HG03095 (cell line): ENCODE measurements around the gene ASGR2.
"Not testable (repeated sequence)": the region's sequence is repeated elsewhere in the genome, so short reads cannot be mapped to it uniquely, and the experiment has no call there.

Source experiments
- ATAC-seq: cut with Tn5 transposase; IDR thresholded peaks from one replicate; pipeline ENCODE4 v1.9.1; 2021; ENCODE audit warnings: moderate library complexity; ENCODE audit not compliant: unreplicated experiment

Gene ASGR2

DNA sequence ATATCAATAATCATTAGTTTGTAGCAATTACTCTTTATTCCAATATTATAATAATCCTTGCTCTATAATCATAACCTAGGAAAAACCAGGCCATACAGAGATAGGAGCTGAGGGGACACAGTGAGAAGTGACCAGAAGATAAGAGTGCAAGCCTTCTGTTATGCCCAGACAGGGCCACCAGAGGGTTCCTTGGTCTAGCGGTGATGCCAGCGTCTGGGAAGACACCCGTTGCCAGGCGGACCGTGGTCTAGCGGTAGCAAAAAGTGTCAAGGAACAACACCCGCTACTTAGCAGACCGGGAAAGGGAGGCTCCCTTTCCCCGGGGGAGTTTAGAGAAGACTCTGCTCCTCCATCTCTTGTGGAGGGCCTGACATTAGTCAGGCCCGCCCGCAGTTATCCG, 11.8 kb upstream of the ASGR2 start:
- not testable (repeated sequence) for ATAC-seq

- no peak for ATAC-seq
These were observed 10.3 kb upstream of the ASGR2 start for GRCh38 chr17:7124923-7125322.

DNA sequence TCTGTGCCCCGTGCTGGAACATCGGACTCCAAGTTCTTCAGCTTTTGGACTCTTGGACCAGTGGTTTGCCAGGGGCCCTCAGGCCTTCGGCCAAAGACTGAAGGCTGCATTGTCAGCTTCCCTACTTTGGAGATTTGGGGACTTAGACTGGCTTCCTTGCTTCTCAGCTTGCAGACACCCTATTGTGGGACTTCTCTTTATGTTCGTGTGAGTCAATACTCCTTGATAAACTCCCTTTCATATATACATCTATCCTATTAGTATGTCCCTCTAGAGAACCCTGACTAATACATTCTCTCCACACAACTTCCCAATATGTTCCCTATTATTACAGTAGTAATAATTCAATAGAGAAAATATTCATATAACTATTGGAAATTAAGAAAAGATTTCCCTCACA, 9.2 kb upstream of the ASGR2 start:
- ATAC-seq = no peak

GRCh38 chr17:7122381-7122780, 7.8 kb upstream of the ASGR2 start:
- no peak for ATAC-seq

GRCh38 chr17:7120635-7121034, 6.0 kb upstream of the ASGR2 start:
- not testable (repeated sequence) for ATAC-seq

- ATAC-seq = no peak
These were observed 5.5 kb upstream of the ASGR2 start for GRCh38 chr17:7120123-7120522.

DNA sequence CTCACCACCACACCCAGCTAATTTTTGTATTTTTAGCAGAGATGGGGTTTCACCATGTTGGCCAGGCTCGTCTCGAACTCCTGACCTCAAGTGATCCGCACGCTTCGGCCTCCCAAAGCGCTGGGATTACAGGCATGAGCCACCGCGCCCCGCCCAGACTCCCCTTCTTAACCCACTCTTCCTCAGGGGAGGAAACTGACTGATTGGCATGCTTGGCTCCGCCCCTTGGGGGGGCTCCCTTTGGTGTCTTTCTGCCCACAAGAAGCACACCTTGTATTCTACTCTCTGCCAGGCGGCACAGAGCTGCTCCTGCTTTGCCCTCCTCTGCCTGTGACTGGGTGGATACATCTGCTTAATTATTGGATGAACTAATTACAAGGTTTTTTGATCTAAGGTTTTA, 4.7 kb upstream of the ASGR2 start:
- no peak for ATAC-seq

- ATAC-seq = no peak
These were observed 423 bp upstream of the ASGR2 start for GRCh38 chr17:7114875-7115614.

DNA sequence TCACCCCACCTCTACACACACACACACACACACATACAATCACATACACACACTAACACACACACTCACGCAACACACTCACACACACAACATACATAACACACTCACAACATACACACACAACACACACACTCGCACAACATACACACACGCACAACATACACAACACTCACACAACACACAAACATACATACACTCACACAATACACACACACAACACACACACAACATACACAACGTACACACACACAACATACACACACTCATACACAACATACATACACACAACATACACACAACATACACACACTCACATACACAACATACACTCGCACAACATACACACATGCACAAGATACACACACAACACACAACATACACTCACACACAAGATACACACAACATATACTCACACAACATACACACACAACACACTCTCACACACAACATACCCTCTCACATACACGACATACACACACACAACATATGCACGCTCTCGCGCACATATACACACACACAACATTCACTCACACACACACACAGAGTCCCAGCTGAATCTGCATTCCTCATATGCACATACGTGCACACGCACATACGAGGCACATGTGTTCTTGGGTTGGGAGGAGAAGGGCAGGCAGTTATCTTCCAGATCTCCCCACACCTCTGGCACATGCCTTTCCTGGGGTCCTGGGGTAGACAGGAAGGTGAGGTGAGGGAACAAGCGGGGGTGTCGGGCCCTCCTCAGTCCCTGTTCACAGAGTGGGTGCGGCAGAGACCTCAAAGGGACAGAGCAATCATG, 1.1 kb downstream of the ASGR2 start:
- ATAC-seq = no peak

DNA sequence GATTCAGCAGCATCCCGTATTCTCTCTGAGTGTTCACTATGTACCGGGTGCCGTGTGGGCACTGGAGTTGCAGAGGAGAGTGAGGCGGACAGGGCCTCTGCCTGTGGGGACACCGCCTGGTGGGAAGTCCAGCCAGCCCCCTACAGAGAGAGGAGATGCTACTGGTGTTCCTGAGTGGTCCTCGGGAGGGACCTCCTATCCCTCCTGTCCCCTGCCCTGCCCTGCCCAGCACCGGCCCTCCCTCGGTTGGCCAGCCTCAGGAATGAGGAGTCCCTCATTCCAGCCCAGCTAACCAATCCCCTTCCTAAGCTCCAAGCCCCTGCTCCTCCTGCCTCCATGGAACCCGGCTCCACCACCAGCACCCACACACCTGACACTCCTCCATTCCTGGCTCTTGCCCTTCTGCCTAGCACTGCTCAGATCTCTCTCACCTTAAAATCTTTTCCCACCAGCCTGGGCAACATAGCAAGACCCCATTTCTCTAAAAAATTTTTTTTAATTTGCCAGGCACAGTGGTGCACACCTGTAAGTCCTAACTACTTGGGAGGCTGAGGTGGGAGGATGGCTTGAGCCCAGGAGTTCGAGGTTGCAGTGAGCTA, 2.0 kb downstream of the ASGR2 start:
- ATAC-seq = no peak

DNA sequence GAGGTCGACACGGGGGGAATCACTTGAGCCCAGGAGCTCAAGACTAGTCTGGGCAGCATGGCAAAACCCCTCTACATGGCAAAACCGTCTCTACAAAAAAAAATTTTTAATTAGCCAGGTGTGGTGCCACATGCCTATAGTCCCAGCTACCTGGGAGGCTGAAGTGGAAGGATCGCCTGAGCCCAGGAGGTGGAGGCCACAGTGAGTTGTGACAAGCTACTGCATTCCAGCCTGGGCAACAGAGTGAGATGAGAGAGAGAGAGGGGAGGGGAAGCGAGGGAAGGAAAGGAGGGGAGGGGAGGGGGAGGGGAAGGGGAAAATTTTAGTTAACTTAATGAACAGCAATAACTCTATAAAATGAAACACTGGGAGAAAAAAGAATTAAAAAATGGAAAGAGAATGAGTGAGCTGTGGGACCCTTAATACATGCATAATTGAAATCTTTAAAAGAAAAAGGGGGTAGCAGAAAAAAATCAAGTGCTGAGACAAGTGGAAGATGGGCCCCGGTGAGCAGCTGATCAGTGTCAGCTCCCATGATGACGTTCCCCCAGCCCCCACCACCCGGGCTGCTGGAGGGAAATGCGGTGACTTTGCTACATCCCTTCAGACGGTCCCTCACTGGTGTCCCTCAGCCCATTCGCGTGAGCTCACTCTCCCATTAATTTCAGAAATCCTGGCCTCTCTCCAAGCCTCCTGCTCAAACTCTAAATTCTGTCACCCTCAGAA, 2.7 kb downstream of the ASGR2 start:
- no peak for ATAC-seq

DNA sequence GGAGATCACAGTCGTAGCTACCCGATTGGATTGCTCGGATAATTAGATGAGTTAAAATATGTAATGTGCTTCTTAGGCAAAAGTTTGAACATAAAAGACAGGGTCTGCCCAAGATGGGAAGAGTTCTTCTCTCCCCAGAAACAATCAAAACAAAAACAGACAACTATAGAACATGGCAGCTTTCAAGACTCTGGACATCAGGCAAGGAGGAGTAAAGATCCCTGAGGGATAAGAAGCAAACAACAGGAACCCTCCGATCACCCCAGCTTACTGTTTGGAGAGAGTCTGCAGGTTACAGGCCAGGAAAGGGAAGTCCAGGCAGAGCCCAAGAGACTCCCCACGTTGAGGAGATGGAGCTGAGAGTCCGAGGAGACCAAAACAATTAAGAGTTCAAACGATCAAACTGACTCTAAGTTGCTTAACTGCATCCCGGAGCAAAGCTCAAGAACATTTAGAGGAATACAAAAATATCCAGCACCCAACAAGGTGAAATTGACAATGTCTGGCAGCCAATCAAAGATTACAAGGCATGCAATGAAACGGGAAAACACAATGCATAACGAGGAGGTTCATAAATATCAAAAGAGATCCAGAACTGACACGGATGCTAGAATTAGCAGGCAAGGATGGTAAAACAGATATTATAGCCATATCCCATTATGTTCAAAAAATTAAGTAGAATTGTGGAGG, 3.9 kb downstream of the ASGR2 start:
- ATAC-seq = no peak

- no peak for ATAC-seq
These were observed 4.9 kb downstream of the ASGR2 start for GRCh38 chr17:7109461-7110322.

- no peak for ATAC-seq
These were observed 5.6 kb downstream of the ASGR2 start for GRCh38 chr17:7108981-7109380.

GRCh38 chr17:7108560-7108925, 6.1 kb downstream of the ASGR2 start:
- ATAC-seq = no peak

- no peak for ATAC-seq
These were observed 6.6 kb downstream of the ASGR2 start for GRCh38 chr17:7107795-7108559.

GRCh38 chr17:7107012-7107754, 7.4 kb downstream of the ASGR2 start:
- no peak for ATAC-seq

DNA sequence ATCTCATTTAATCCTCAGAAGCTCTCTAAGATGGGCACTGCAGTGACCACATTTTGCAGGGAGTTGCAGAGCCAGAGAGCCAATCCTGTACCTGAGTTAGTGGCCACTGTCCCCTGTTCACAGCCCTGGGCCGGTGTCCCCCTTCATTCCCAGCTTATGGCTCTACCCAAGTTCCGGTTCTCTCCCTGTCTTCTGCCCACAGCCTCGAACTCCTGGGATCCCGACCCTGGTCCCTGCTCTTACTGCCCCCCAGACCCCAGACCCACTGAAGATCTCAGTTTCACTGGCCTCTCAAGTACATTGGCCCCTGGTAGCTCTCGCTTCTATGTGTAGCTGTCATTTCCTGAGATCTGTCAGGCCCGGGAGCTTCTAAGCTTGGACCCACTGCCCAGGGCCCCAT, 12.2 kb downstream of the ASGR2 start:
- no peak for ATAC-seq
